HPDE6-E6E7 (cell line): ENCODE measurements around the gene FOXG1.

Experiments
- DNase-seq: peaks from one replicate; pipeline ENCODE4 v3.0.0; 2011; ENCODE audit warnings: missing footprints; ENCODE audit errors: extremely low spot score

FOXG1 gene

DNA sequence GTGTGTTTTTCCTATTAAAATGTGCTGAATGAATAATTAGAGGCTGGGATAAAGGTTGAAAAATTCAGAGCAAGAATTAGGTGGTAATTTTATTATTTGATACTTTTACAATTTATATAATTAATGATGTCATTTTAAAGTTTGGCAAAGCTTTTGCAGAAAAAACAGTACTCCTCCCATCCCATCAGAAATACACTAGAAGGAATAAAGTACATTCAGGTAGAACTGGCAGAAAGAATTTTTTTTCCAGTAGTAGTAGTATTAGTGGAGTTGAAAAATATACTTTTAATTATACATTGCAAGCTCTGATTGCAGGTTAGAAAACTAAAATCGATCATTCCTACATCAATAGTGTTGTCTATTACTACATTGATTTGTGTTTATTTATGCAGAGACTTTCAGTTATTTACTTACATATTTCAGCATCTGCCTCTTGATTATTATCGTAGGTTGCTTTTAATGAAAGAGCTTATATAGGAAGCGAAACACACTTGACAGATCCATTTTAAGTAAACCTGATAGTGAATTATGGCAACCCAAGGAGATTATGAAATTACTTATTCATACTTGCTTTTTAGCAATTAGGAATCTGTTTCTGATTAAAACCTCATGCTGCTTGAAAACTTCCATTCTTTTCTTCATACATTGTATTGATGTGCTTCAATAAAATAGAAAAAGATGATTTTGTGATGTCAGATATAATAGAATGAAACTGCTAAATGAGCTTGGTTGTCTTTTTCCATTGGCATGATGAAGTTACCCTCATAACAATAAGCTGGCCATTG, 10.1 kb downstream of the FOXG1 start:
- DNase-seq = no peak

DNA sequence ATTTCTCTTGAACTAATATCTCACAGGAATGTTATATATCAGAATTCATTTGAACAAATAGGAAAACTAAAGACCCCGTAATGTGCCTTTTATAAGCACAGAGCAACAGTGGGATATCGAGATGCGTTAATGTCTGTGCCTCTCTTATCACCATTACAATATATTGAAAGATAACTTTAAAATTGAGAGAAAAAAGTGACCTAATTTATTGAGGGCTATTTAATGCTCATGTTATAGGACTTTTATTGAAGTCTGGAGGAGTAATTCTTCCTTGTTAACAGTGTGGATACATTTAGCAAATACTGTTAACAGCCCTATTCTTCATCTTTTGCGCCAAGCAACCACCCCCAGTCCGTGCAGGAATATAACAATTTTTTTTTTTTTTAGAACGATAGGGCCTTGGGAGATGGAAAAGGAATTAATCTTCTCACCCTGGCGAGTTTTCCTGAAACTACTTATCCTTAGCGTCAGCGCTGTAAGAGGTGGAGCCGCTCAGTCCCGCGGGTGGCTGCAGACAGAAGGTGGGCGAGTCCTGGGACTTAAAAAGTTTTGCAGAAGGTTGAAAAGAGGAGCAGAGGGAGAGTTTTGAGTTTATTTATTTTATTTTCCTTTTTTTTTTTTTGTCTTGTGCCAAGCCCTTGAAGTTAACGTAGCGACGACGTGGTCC, 11.0 kb downstream of the FOXG1 start:
- no peak for DNase-seq

DNA sequence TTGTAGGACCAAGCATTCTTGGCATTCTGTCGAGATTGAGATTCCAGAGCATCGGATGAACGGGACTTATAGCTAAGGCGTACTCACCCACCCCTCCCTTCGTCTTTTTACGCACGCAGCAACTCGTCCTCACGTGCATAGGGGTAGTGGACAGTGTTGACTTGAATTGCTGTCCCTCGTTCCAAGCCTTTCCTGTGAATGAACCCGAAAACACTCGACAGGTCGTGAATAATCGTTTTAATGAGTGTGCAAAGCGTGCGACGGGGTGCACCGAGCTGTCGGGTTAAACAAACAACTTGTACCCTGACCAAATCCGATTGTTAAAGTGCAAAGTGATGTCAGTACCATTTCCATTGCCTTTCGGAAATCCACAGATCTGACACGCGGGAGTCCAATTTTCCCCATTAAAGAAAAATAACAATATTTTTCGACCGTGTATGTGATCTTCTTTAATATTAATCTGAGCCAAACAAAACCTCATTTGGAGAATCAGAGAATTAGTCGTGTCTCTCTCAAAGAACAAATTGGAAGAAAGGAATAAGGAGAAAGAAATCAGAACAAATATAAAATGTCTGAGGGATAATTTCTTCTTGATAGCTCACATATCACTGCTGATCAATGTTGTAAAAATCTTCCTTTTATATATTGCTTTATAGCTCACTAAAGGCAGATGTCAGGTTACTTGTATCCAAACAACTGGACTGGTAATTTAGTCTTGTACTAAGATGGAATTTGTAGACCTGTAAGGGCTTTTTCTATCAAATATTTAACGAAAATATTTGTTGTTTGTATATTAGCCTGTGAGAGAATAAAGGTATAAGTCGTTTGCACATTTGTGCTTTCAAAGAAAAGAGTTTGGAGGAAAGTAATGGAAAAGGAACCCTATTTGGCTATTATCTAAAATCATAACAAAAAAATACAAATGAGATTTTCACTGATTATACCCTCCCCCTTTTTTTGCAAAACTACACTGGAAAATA, 11.8 kb downstream of the FOXG1 start:
- no peak for DNase-seq

DNA sequence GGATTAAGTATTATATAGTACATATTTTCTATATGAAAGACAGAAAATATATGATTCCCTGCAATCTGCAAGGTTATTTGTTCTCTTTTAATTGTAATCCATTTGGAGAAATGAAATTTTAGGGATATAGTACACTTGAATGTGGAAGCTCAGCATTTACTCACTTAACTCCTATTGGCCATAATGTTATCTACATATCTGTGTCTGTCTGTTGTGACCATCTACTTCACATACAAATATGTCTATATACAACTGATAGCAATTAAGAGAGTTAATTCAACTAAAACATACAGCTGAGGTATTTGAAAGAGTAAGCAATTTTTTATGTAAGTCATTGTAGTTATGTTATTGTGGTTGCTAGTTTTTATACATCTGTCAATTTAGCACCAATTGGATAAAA, 12.9 kb downstream of the FOXG1 start:
- no peak for DNase-seq

DNA sequence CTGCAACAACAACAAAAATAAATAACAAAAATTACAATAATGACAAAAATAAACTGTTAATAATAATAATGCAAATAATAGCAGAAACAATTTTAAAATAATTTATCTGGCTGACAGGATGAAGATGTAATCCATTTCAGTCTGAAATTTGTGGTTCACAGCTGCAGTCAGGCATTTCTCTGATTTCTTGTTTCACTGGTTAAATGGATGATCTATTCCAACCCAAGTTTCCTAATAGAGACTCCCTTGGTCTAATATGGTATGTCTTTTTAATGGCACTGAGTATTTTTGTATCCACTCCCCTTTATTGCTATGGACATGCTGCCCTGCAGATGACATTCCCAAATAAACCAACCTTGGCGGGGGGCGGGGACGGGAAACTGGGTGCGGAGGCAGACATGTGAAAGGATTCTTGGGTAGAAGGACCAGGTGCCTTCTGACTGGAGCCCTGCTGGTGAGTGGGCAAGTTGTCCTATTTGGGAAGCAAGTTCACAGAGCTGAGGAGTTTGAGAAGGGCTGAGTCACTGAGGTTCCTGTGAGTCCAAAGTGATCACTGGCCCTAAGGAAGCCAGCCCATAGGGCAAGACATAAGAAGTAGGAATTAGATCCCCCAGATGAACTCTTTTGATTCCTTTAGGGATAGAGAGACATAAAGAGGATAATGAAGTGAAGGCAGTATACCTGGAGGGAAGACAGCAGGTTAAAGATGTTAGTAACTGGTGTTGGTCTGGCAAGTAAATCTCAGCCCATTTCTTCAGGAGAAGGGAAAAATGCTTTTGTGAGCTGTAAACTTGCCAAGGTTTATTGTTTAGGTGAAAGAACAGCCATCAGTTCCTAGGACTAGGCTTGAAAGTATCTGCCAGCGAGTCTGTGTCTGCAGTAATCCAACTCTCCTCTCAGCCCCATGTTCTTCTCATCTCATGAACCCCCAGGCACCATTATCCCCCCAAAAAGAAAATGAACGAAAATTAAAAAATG, 14.5 kb downstream of the FOXG1 start:
- no peak for DNase-seq

DNA sequence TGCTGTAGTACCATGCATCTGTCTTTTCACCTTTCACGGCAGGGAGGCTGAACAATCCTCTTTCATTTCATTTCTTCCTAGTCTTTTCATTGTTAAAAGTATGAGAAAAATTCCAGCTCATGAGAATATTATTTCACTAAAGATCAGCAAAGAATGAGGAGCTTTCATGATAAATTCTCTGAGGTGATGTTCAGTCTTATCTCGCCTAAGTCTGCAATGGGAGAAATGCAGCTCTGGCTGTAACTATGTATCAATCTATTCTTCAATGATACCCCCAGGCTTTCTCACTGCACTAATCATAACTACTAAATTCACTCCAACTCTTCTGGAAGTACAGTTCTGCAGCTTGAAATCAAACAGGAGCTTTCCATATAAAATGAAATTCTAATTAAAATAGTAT, 15.7 kb downstream of the FOXG1 start:
- no peak for DNase-seq

DNA sequence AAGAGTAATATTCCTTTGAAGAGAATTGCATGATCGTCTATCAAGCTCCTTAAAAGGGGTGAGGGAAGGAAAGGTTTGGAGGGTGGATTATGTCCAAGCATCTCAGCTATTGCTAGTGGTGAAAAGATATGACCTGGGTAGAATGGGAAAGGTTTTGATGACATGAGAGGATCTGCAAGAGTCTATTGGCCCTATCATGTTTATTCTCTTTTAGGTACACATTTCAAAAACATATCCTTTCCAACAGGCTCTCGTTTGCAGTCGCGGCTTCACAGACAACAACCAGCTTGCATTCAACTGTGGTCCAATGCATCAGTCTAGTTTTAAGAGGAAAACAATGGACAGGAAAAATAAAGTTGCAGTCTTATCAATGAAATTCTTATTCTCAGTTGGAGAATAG, 17.1 kb downstream of the FOXG1 start:
- DNase-seq = no peak

DNA sequence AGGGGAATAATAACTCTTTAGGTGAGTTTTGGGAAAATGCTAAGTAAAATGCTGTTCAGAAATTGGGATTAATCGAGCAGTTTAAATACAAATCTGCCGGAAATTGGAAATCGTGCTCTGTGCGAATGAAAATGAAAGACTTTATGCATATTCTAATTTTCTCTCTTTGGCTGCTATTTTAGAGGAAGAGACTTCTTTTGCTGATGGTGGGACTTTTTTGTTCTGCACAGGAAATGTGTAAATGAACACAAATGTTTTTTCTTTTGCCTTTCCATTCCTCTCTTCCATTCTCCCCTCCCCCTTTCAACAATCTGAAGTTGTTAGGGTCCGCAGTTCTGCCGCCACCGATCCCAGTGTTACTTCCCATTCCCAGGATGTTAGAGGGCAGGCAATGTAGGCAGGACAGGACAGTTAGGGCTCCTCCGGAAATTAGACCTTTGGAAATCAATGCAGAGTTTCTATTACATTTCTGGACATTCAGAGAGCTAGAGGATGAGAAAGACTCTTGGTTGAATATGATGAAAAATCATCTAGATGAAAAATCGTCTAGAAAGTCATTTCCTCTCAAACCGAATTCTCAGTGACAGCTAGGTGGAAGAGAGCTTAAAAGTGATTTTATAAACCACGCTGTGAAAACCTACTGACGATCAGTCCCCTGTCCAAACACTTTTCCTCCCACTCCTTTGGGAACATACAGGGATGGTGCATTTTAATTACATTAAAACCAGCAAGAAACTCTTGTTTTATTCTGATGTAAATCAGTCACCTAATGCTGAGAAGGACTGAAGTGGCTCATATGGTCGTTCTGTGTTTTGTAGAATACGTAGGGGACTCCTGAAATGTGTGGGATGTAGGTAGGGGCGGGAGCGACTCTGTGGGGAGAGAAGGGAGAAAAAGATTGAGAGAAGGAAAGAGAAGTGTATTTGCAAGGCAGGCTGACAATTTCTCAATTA, 17.8 kb downstream of the FOXG1 start:
- no peak for DNase-seq

DNA sequence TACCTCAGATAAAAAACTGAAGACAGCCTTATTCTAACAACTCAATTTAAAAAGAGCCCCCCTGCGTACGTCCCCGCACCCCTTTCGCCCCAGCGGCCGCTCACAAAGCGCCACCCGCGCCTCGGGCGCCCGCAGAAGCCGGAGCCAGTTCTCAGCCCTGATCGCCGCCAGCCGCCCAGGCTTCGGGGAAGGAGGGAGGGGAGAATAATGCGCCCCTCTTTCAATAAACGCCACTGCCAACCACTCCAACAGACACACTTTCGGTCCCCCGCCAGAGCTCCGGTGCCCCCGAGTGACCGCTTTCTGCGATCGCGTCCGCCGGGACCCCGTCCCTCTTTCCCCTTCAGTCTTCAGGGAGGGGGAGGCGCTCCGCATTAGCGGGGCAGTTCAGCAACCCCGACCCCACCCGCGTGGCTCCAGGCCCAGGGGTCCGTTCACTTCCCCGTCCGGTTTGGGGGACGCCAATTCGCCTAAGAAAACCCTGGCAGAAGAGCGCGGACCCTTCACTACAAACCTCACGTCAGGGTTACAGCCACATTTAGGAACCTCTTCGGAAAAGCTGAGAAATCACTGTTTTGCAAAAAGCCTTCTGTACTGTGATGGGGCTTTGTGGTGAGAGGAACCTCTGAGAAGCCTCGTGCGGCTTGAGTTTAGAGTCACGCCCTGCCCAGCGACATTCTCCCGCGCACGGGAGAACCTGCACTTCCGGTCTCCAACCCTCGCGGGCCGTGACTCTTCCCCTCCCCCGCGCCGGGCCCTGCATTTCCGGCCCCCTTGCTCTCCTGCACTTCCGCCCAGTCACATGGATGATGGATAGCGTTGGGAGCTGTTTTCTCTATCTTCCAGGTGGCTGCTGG, 18.7 kb downstream of the FOXG1 start:
- no peak for DNase-seq

DNA sequence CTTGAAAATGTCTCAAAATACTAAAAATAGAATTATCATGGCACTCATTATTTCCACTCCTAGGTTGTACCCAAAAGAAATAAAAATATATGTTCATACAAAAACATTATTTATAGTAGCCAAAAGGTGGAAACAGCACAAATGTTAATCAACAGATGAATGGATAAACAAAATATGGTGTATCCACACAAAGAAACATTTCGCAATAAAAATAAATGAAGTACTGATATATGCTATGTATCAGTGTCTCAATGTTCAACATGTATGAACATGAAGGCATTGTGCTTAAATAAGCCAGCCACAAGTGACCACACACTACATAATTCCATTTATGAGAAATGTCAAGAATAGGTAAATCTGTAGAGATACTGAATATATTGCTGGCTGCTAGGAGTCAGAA, 40.9 kb downstream of the FOXG1 start:
- no peak for DNase-seq

DNA sequence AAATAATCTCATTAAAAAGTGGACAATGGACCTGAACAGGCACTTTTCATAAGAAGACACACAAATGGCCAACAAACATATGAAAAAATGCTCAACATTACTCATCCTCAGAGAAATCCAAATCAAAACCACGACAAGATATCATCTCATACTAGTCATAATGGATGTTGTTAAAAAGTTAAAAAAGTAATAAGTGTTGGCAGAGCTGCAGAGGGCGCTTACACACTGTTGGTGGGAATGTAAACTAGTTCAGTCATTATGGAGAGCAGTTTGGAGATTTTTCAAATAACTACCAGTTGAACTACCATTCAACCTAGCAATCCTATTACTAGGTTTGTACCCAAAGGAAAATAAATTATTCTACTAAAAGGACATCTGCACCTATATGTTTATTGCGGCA, 47.2 kb downstream of the FOXG1 start:
- no peak for DNase-seq
